ENCODE measurements around the gene CARD6. TPM values are rescaled to one million over a fixed set of nuclear protein-coding genes. Genes with fewer than 3 reads are reported as not detected.

The CARD6 gene
- total and polyA plus RNA-seq, 2 of the 4 experiments (the other 2 are of a cell fraction): 1.8 to 4.3 TPM

- Histone ChIP-seq H2BK120ac (ENCODE audit: low read depth, low read length) (no peak overlapping the region), H3K27ac (ENCODE audit: insufficient read depth, low read length) (no peak overlapping the region), H3K56ac (ENCODE audit: extremely low read depth, insufficient read depth, low read length) (no peak overlapping the region), H2AFZ (replicated peaks; ENCODE audit: low read length, poor library complexity) (no peak overlapping the region), H3K36me3 (ENCODE audit: control insufficient read depth, insufficient read depth, low read length) (peaks cover 67% of the 10 kb centered on the region), H3K4me2 (ENCODE audit: low read depth, low read length) (no peak overlapping the region), H3K23ac (ENCODE audit: low read depth, low read length) (no peak overlapping the region), H2AK9ac (replicated peaks; ENCODE audit: low read depth, low read length, poor library complexity) (no peak overlapping the region), H2BK15ac (ENCODE audit: low read depth, low read length) (no peak overlapping the region), H4K91ac (ENCODE audit: insufficient read depth, low read depth, low read length) (no peak overlapping the region), H3K4me1 (ENCODE audit: control insufficient read depth, insufficient read depth, low read length) (peaks cover 2% of the 10 kb centered on the region; the same call in 1 of the 2 replicates), H2AK5ac (ENCODE audit: low read depth, low read length) (no peak overlapping the region), H3K4me3 (ENCODE audit: insufficient read depth, low read depth, low read length) (no peak overlapping the region), H3K9me1 (ENCODE audit: insufficient read depth, low read length) (peaks cover 2% of the 10 kb centered on the region; the same call in 1 of the 2 replicates), H2BK5ac (ENCODE audit: low read depth, low read length, poor library complexity, severe bottlenecking) (no peak overlapping the region), H4K5ac (ENCODE audit: low read depth, low read length) (no peak overlapping the region), H3K18ac (ENCODE audit: low read depth, low read length) (no peak overlapping the region), H3K79me1 (ENCODE audit: low read depth in 1 of 2, low read length in 2 of 2) (peaks cover 29 to 77% of the 10 kb centered on the region in 2 experiments), H4K20me1 (ENCODE audit: insufficient read depth, low read length) (peaks cover 85% of the 10 kb centered on the region), H2BK20ac (ENCODE audit: low read depth, low read length) (no peak overlapping the region), H4K8ac (ENCODE audit: low read depth in 2 of 2, low read length in 2 of 2) (no peak overlapping the region), H3K4ac (ENCODE audit: low read depth, low read length) (no peak overlapping the region), H3K14ac (replicated peaks; ENCODE audit: low read depth, low read length) (no peak overlapping the region), H3K9me3 (ENCODE audit: control insufficient read depth, insufficient read depth, low read length) (no peaks in the 10 kb centered on the region), H3K27me3 (ENCODE audit: control insufficient read depth, insufficient read depth, low read length) (no peaks in the 10 kb centered on the region), H3K9ac (ENCODE audit: low read depth, low read length) (no peak overlapping the region)
- intact Hi-C loops (cut with micrococcal nuclease): no loop called here
- ChIA-PET CTCF (interaction anchor here (1.3 kb wide), 1 partner anchor 31 kb away, joined by 3 read pairs; the partner anchor contains the start of gene PRKAA1), POLR2A (ENCODE audit: unreplicated experiment) (no interaction called here)
- 85% methylated on average over 2 of the region's 3 CpGs; no CpG with 5 or more reads in 1 of the 2 experiments for WGBS, 2 experiments (ENCODE audit: extremely low coverage in 2 of 2, insufficient read length in 1 of 2)
- in situ Hi-C loops (cut with MboI; ENCODE audit: low sequenced_read_pairs): no loop called here
- TF ChIP-seq BHLHE40 (IDR thresholded peaks at IDR 0.05; ENCODE audit: low read depth, low read length): no peak
- no peak for TF ChIP-seq CEBPB (IDR thresholded peaks at IDR 0.05; ENCODE audit: low read depth, low read length)
- no peak for TF ChIP-seq FOS (IDR thresholded peaks at IDR 0.05; ENCODE audit: low read depth, low read length)
- TF ChIP-seq MAFK (IDR thresholded peaks at IDR 0.05; ENCODE audit: low read depth, low read length): no peak
- TF ChIP-seq SMC3 (IDR thresholded peaks at IDR 0.05; ENCODE audit: low read depth, low read length): no peak
- TF ChIP-seq POLR2A (IDR thresholded peaks at IDR 0.05; ENCODE audit: low read depth, low read length): 0 out of 2 replicates have a peak, but pooled peaks have one; percentile 10
- dilution Hi-C loops (cut with HindIII; ENCODE audit: low sequenced_read_pairs, unreplicated experiment): no loop called here
- BruUV-seq (replicated peaks): no TSS peak
- DNase-seq: no peak
- no peak for ATAC-seq (ENCODE audit: low read depth)
Measured at GRCh38 chr5:40828690-40829661, 12.2 kb upstream of the CARD6 start.

Measured in IMR-90 (cell line).